Effector CD8-positive, alpha-beta T cell (primary cell): Measurements from ENCODE around the gene SPA17.

Source experiments
- DNase-seq: peaks from one replicate; lab custom pipeline; 2025; lab: John Stamatoyannopoulos, UW

SPA17 gene

GRCh38 chr11:124724979-124725718, 51.4 kb downstream of the SPA17 start:
- DNase-seq: no peak

GRCh38 chr11:124725719-124726105, 52.0 kb downstream of the SPA17 start:
- no peak for DNase-seq

GRCh38 chr11:124727474-124727873, 53.8 kb downstream of the SPA17 start:
- no peak for DNase-seq

- no peak for DNase-seq
Observed at GRCh38 chr11:124728134-124728533, 54.4 kb downstream of the SPA17 start.

GRCh38 chr11:124729571-124729970, 55.9 kb downstream of the SPA17 start:
- no peak for DNase-seq

- DNase-seq: no peak
Observed at GRCh38 chr11:124732230-124732629, 58.5 kb downstream of the SPA17 start.

GRCh38 chr11:124736736-124737135, 63.0 kb downstream of the SPA17 start:
- DNase-seq: no peak

- no peak for DNase-seq
Observed at GRCh38 chr11:124737638-124738305, 64.1 kb downstream of the SPA17 start.

GRCh38 chr11:124738713-124739478, 65.2 kb downstream of the SPA17 start:
- DNase-seq: no peak

GRCh38 chr11:124739479-124740276, 66.0 kb downstream of the SPA17 start, which contains the start of gene NRGN:
NRGN (plus strand) TSS chr11:124739942; CDS start chr11:124740085, 143 bp downstream.
- peak; percentile 77 for DNase-seq

- DNase-seq: peak; percentile 22
Observed at GRCh38 chr11:124740277-124740882, 66.7 kb downstream of the SPA17 start.

- DNase-seq: no peak
Observed at GRCh38 chr11:124742555-124742954, 68.9 kb downstream of the SPA17 start.

- no peak for DNase-seq
Observed at GRCh38 chr11:124743050-124743449, 69.3 kb downstream of the SPA17 start.

- no peak for DNase-seq
Observed at GRCh38 chr11:124745270-124745834, 71.6 kb downstream of the SPA17 start.

- no peak for DNase-seq
Observed at GRCh38 chr11:124745835-124746620, 72.3 kb downstream of the SPA17 start.

GRCh38 chr11:124746621-124747243, 73.0 kb downstream of the SPA17 start:
- peak; percentile 69 for DNase-seq
